B cell (primary cell): ENCODE measurements around the gene PRKCA. TPM values are rescaled to one million over a fixed set of nuclear protein-coding genes. Genes with fewer than 3 reads are reported as not detected.

Source experiments
- ATAC-seq: fragments of 200-7000 bp; cut with Tn5 transposase; one replicate; pipeline ENCODE4 v1.10.0; 2021; ENCODE audit warnings: low read depth, mild to moderate bottlenecking, moderate number of reproducible peaks, moderate library complexity
- CTCF ChIA-PET: fragments of 350-600 bp; sonication (Branson Sonifier 250); formaldehyde crosslinking; loops from one replicate; lab custom pipeline; 2021; ENCODE audit warnings: antibody characterized with exemption, inconsistent platforms; lab: Charles Lee
- POLR2A ChIA-PET: fragments of 350-600 bp; sonication (Branson Sonifier 250); formaldehyde crosslinking; loops from one replicate; lab custom pipeline; 2021; ENCODE audit warnings: antibody characterized with exemption; lab: Charles Lee
- DNase-seq: peaks from one replicate; pipeline ENCODE4 v3.0.0; 2013
- H2AFZ ChIP-seq: 2 replicates; pipeline ENCODE4 v1.6.1; 2012; ENCODE audit warnings: mild to moderate bottlenecking, low read depth, low read length; ENCODE audit not compliant: insufficient read depth, poor library complexity, severe bottlenecking
- H3K27ac ChIP-seq, 2 donors: 1 replicate in 1 of 2; 2 replicates in 1 of 2; pipeline ENCODE4 v1.5.1; 2012 to 2013; ENCODE audit warnings: low read length in 2 of 2, mild to moderate bottlenecking in 2 of 2, moderate library complexity in 1 of 2
- H3K27me3 ChIP-seq, 4 experiments: fragments of 200-600 bp in 1 of 4; sonication (generic) in 1 of 4; replicated peaks in 1 of 4; 1 replicate in 2 of 4; 2 replicates in 2 of 4; pipeline versions ENCODE4 v1.6.1 to v1.7.0; 2013 to 2016; ENCODE audit warnings: low read length in 3 of 4, mild to moderate bottlenecking in 2 of 4, mixed read lengths in 1 of 4, moderate library complexity in 1 of 4; ENCODE audit not compliant: insufficient read depth in 4 of 4, control insufficient read depth in 3 of 4; ENCODE audit errors: control extremely low read depth in 1 of 4
- H3K36me3 ChIP-seq, 2 experiments: replicated peaks in 1 of 2; 1 replicate in 1 of 2; 2 replicates in 1 of 2; pipeline versions ENCODE4 v1.6.1 to v1.7.1; 2013; ENCODE audit warnings: low read length in 1 of 2; ENCODE audit not compliant: insufficient read depth in 2 of 2, control insufficient read depth in 1 of 2; ENCODE audit errors: control extremely low read depth in 1 of 2, extremely low read depth in 1 of 2
- H3K4me1 ChIP-seq, 2 donors: fragments of 200-600 bp in 1 of 2; sonication (generic) in 1 of 2; 1 replicate in 1 of 2; 2 replicates in 1 of 2; pipeline versions ENCODE4 v1.5.1 to v1.6.1; 2013 to 2017; ENCODE audit warnings: low read length in 2 of 2; ENCODE audit not compliant: control insufficient read depth in 2 of 2, insufficient read depth in 2 of 2
- H3K4me2 ChIP-seq: replicated peaks from 2 replicates; pipeline ENCODE3; 2012; ENCODE audit warnings: mild to moderate bottlenecking, low read depth, low read length; ENCODE audit not compliant: poor library complexity, severe bottlenecking
- H3K4me3 ChIP-seq, 5 experiments: fragments of 200-600 bp in 1 of 5; sonication (generic) in 1 of 5; 1 replicate in 3 of 5; 2 replicates in 2 of 5; pipeline versions ENCODE4 v1.5.1 to v1.7.0; 2011 to 2016; ENCODE audit warnings: low read length in 4 of 5, mild to moderate bottlenecking in 4 of 5, low read depth in 2 of 5, control low read depth in 1 of 5, moderate library complexity in 1 of 5; ENCODE audit not compliant: insufficient read depth in 1 of 5; ENCODE audit errors: control extremely low read depth in 1 of 5, extremely low read depth in 1 of 5
- H3K79me2 ChIP-seq: fragments of 200-600 bp; sonication (generic); one replicate; pipeline ENCODE4 v1.6.0; 2016; ENCODE audit warnings: low read length; ENCODE audit not compliant: control insufficient read depth, insufficient read depth
- H3K9ac ChIP-seq: fragments of 200-600 bp; sonication (generic); 2 replicates; pipeline ENCODE4 v1.6.1; 2017; ENCODE audit warnings: mild to moderate bottlenecking, low read length, moderate library complexity
- H3K9me3 ChIP-seq, 3 donors: one replicate each; pipeline versions ENCODE4 v1.6.1 to v1.7.1; 2013; ENCODE audit warnings: low read length in 2 of 3; ENCODE audit not compliant: control insufficient read depth in 2 of 3, insufficient read depth in 1 of 3; ENCODE audit errors: control extremely low read depth in 1 of 3
- H4K20me1 ChIP-seq: 2 replicates; pipeline ENCODE4 v1.6.0; 2012; ENCODE audit warnings: mild to moderate bottlenecking, low read length; ENCODE audit not compliant: insufficient read depth, control insufficient read depth, poor library complexity, severe bottlenecking
- H3K27ac Mint-ChIP-seq: one replicate; pipeline ENCODE4 v1.8.0; 2021; ENCODE audit warnings: mixed read lengths
- H3K27me3 Mint-ChIP-seq: one replicate; pipeline ENCODE4 v1.8.0; 2021; ENCODE audit warnings: mixed read lengths
- H3K4me1 Mint-ChIP-seq: one replicate; pipeline ENCODE4 v1.8.0; 2021; ENCODE audit warnings: mixed read lengths
- H3K4me3 Mint-ChIP-seq: one replicate; pipeline ENCODE4 v1.8.0; 2021; ENCODE audit warnings: mixed read lengths
- H3K9me3 Mint-ChIP-seq: one replicate; pipeline ENCODE4 v1.8.0; 2022; ENCODE audit warnings: mixed read lengths; ENCODE audit not compliant: insufficient read depth
- CTCF ChIP-seq: fragments of 200-600 bp; IDR thresholded peaks from one replicate; pipeline ENCODE4 v1.8.0; 2022; ENCODE audit warnings: antibody characterized with exemption, mild to moderate bottlenecking
- EZH2 ChIP-seq: IDR thresholded peaks from 2 replicates; pipeline ENCODE4 v1.6.1; 2012; ENCODE audit warnings: borderline replicate concordance, low read depth, mild to moderate bottlenecking, moderate library complexity, low read length; ENCODE audit not compliant: insufficient read depth, poor library complexity, severe bottlenecking
- WGBS: methylation state at CpG from one replicate; pipeline ENCODE4 v1.1.5; 2013; ENCODE audit warnings: missing lambda C conversion rate; ENCODE audit not compliant: insufficient coverage; 5-methylcytosine and 5-hydroxymethylcytosine counted together
- intact Hi-C: fragments of 100-400 bp; cut with micrococcal nuclease; formaldehyde crosslinking; loops from one replicate; pipeline ENCODE4 v1.10.0; 2022
- polyA plus RNA-seq: library from polyadenylated mRNA; depleted of rRNA; stranded (reverse); fragments of >200 nt; gene quantifications from 2 replicates; pipeline ENCODE4 v1.2.3, GENCODE V29; 2012
- total RNA-seq, 2 donors: library from RNA; stranded (reverse); fragments of 120-200 nt in 1 of 2; gene quantifications; 1 replicate in 1 of 2; 2 replicates in 1 of 2; pipeline versions ENCODE4 v1.2.3 to v1.2.4, GENCODE V29; 2013 to 2022

Gene PRKCA
- total and polyA plus RNA-seq, 2 donors (not counting 1 experiment from before 2014, with no cell fraction given) = 0.33 to 7.7 TPM

DNA sequence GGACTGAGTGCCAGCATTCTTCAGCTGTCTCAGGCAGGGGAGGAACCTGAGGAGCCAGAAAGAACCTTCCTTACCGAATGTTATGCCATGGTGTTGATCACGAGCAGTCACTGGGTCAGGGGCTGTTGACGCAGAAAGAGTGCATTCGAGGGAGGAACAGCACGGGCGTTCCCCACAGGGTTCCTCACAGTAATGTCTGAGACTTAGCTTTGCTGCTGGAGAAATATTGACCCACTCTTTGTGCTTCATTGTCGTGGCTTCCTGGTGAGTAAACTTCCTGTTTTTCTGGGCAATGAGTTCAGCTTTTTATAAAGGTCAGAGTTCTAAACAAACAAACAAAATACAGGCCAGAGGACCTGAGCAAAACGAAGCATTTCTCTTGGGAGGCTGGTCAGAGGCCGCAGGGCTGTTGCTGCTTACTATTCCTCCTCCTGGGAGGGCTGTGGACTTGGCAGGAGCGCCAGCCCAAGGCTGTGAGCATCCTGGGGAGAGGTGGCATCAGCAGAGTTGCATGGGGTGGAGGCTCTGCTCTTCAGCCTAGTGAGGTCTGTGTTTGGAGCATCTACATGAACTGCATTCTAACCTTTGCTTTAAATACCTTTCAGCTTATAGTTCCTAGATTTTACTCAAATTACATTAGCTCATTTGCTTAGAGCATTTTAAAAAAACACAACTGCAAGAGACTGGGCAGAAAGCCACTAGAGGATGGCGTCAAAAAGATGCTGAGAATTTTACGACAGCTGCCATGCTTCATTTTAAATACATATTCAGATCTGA lies 389.4 kb downstream of the PRKCA start:
- H3K4me3 Mint-ChIP-seq = no peak overlapping the region
- H3K27me3 ChIP-seq = peaks cover 0 to 3% (median 0%) of the 10 kb centered on the region in 4 experiments
- H3K27ac Mint-ChIP-seq = no peak overlapping the region
- H4K20me1 ChIP-seq = no peaks in the 10 kb centered on the region
- intact Hi-C loops = no loop called here
- WGBS = 73% methylated on average over 10 of the region's 12 CpGs
- no peak overlapping the region for H3K27ac ChIP-seq
- TF ChIP-seq CTCF = no peak
- TF ChIP-seq EZH2 = no peak
- no peak overlapping the region for H3K4me2 ChIP-seq
- no peaks in the 10 kb centered on the region for H3K9me3 Mint-ChIP-seq
- no peaks in the 10 kb centered on the region for H3K4me1 ChIP-seq
- CTCF ChIA-PET = interaction anchor here (0.6 kb wide), 1 partner anchor 28 kb away, joined by 3 read pairs; no protein-coding TSS in a partner anchor
- DNase-seq = no peak
- H3K27me3 Mint-ChIP-seq = no peaks in the 10 kb centered on the region
- peaks cover 3% of the 10 kb centered on the region for H3K4me1 Mint-ChIP-seq
- no peak for ATAC-seq
- H2AFZ ChIP-seq = no peak overlapping the region
- no peaks in the 10 kb centered on the region for H3K79me2 ChIP-seq
- POLR2A ChIA-PET = no interaction called here
- no peak overlapping the region for H3K9ac ChIP-seq
- no peaks in the 10 kb centered on the region for H3K9me3 ChIP-seq
- no peak overlapping the region for H3K4me3 ChIP-seq
- no peaks in the 10 kb centered on the region for H3K36me3 ChIP-seq

DNA sequence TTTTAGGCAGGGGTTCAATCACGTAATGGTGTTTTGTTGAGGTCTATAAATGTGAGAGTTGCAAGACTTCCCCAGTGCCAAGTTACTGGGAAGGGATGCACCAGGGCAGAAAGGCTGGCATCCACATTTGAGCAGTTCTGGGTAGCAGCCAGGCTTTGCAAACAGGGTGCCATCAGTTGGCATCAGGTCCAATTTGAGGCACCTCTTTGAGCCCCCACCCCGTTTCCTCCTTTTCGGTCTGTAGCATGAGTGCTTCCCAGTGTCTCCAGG lies 389.9 kb downstream of the PRKCA start:
- Mint-ChIP-seq H3K27ac (no peak overlapping the region), H3K27me3 (no peaks in the 10 kb centered on the region), H3K4me1 (peaks cover 3% of the 10 kb centered on the region), H3K9me3 (no peaks in the 10 kb centered on the region), H3K4me3 (no peak overlapping the region)
- Histone ChIP-seq H3K27ac (no peak overlapping the region), H3K9ac (no peak overlapping the region), H3K4me1 (no peaks in the 10 kb centered on the region), H3K4me3 (no peak overlapping the region), H3K4me2 (no peak overlapping the region), H3K36me3 (no peaks in the 10 kb centered on the region), H3K27me3 (peaks cover 0 to 3% (median 0%) of the 10 kb centered on the region in 4 experiments), H2AFZ (no peak overlapping the region), H4K20me1 (no peaks in the 10 kb centered on the region), H3K79me2 (no peaks in the 10 kb centered on the region), H3K9me3 (peaks cover 0 to 2% (median under 1%) of the 10 kb centered on the region in 3 donors)
- intact Hi-C loops = no loop called here
- POLR2A ChIA-PET = no interaction called here
- no peak for TF ChIP-seq CTCF
- TF ChIP-seq EZH2 = no peak
- no peak for DNase-seq
- no peak for ATAC-seq
- CTCF ChIA-PET = no interaction called here
- 89% methylated on average over 2 of the region's 3 CpGs for WGBS
